ENCODE data around the gene ANO1.

Gene ANO1

DNA sequence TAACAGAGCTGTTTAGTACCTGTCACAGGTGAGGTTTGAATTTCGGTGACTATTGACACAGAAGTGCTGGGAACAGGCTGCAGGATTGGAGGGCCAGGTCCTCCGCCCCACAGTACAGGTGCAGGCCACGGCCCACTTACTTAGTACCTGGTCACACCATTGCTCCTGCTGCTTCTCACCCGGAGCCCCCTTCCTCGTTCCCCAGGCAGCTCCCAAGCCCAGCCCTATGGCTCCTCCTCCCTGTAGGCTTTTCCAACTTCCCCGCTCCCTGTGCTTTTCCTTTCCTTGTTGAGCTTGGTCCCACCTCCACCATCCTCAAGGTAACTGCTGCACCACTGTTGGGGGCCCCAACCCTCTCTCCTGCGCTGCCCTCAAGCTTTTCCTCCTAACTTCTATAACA is 27.9 kb upstream of the ANO1 start:
- DNase-seq (ENCODE audit: low read depth, low spot score): no peak

DNA sequence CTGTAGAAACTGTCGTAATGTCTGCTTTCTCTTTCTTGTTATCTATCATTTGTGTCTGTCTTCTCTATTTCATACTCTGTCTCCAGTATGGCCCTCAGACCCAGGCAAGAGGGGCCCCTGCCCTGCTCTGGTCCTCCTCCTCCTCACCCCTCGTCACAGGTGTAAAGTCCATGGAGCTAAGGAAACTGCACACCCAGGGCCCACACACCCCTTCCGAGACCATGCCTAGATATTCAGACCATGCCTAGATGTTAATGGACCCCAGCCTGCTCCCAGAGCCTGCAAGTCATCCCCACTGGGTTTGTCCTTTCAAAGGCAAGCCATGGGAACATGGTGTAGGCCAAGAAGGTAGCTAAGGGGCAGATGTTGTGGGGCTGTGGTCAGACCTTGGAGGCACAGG is 24.1 kb upstream of the ANO1 start:
- DNase-seq (ENCODE audit: low read depth, low spot score): no peak

DNA sequence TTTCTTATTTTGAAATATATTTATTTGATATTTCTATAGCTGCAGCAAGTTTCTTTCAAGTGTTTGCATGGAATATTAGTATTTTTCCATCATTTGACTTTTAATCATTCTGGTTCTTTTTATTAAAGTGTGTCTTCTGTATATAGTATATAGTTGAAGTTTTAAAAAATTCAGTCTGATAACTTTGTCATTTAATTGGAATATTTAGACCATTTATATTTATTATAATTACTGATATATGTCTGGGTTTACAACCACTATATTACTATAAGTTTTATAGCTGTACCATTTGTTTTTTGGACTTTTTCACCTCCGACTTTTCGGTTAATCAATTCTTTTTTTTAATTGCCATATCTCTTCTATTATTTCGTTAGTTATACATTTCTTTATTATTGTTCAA is 22.7 kb upstream of the ANO1 start:
- no peak for DNase-seq (ENCODE audit: low read depth, low spot score)

DNA sequence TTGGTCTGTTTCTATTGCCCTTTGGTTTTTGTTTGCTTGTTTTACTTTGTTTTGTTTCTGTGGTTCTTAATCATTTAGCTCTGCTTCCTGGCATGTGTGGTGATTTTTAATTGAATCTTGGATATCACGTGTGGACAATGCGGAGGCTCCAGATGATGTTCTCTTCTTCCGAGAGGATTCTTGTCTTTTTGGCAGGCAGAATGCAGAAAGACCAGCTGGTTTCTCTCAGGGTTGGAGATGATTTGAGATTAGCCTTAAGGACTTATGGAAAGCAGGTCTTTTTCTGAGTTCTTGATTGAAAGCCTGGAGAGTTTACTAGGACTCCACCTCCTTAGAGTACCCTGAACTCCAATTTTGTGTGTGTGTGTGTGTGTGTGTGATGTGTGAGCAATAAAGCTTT is 21.0 kb upstream of the ANO1 start:
- no peak for DNase-seq (ENCODE audit: low read depth, low spot score)

DNA sequence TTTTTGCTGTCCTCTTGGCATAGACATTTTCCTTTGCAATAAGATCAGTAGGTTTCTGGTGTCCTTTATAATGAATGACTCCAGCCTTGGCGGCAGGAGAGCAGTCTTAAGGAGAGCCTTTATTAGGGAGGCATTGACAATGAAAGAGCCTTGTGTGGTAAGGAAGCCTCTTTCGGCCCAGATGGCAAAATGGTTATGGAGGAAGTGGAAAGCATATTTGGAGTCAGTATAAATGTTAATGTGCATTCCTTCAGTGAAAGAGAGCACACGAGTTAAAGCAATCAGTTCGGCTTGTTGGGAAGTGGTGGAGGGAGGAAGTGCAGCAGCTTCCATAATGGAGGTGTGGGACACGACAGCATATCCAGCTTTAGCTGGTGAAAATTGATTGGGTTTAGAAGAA is 18.1 kb upstream of the ANO1 start:
- DNase-seq (ENCODE audit: low read depth, low spot score): no peak

DNA sequence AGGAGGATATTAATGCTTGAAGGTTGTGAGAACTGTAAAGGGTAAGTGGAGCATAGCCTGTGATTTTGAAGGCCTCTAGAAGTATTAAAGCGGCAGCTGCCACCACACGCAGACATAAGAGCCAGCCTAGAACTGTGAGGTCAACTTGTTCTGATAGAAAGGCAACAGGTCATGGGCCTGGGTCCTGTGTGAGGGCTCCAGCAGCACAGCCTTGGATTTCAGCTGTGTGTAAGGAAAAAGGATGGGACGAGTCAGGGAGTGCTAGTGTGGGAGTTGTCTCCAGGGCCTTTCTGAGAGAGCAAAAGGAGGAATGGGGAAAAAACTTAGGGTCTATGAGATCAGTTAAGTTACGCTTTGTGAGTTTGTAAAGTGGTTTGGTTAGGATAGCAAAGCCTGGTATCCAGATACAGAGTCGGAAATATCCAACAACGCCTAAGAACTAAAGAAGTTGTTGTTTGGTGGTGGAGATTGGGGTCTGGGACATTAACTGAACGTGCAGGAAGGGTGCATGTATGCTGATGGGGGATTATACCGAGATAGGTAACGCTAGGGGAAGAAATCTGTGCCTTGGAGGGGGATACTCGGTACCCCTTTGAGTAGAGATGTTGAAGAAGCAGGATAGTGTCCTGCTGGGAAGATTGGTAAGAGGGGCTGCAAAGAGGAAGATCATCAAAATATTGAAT is 17.4 kb upstream of the ANO1 start:
- DNase-seq (ENCODE audit: low read depth, low spot score): no peak

DNA sequence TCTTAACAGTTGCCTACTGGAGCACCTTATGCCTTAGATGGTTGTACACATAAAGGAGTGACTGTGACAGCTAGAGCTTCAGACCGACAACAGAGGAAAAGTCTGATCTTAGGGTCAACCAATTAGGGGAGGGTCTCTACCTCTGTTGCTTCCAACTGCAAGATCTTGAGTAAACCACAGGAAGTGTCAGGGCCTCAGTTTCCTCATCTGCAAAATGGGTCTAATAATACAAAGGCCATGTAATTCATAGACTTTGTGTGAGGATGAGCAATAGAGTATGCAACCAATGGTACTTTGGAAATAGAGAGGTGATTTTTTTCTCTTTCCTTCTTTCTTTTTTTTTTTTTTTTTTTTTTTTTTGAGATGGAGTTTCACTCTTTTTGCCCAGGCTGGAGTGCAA is 16.4 kb upstream of the ANO1 start:
- no peak for DNase-seq (ENCODE audit: low read depth, low spot score)

DNA sequence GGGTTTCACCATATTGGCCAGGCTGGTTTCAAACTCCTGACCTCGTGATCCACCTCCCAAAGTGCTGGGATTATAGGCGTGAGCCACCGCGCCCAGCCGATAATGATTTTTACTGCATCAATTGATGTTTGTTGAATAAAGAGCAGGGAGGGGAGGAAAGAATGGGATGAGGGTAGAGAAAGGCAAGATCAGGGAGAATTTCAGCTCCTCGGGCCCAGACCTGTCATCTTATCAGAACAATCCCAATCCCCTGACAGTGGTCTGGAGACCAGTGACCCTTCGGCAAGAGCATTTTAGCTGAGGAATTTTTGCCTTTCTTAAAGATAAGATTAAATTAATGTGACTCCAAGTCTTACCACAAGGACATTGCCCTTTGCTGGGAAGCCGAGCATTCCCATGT is 15.0 kb upstream of the ANO1 start:
- DNase-seq (ENCODE audit: low read depth, low spot score): no peak

DNA sequence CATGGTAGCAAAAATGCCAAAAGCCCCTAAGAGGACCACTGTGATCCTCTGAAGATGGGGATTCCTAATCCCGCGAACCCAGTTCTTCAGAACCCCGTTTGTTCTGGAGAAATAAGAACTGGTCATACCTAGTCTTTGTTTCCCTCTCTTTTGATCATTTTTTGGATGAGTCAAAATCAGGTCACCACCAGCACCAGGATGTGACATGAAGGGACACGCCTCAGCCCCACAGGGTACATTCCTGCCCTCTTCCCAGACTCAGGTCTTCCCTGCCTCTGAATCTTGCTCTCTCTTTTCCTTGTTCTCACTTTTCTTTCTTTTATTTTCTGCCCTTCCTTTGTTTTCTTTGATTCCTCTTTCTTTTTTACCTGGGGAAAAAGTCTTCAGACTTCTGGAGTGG is 14.6 kb upstream of the ANO1 start:
- DNase-seq (ENCODE audit: low read depth, low spot score): no peak

DNA sequence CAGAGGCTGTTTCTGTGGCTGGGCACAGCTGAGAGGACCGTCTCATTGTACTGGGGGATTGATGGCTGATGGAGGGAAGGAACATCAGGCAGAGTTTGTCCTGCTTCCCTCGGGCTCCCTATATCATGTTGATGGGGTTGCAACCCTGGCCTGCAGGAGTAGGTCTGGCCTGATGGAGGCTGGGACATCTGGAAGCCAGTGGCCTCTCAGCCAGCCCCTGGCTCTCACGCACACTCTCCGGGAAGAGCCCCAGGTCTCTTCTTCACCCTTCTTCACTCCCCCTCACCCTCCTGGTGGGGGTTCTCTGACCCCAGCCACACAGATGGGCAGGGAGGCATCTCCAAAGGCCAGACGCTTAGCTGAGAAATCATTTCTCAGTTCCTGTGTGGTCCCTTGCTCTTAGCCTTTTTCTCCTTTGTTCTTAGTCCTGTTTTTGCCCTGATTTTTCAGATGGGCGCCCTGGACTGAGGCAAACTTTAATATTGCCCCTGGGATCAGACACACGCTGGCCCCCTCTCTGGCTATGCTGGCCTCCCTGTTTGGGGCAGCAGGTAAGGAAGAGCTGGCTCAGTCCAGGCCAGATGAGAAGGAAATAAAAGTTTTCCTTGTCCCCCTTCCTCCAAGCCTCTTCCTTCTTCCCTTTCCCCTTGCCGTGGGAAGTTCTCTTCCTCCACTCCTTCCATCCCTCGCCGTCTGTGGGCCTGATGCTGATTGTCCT is 13.9 kb upstream of the ANO1 start:
- DNase-seq (ENCODE audit: low read depth, low spot score): no peak

DNA sequence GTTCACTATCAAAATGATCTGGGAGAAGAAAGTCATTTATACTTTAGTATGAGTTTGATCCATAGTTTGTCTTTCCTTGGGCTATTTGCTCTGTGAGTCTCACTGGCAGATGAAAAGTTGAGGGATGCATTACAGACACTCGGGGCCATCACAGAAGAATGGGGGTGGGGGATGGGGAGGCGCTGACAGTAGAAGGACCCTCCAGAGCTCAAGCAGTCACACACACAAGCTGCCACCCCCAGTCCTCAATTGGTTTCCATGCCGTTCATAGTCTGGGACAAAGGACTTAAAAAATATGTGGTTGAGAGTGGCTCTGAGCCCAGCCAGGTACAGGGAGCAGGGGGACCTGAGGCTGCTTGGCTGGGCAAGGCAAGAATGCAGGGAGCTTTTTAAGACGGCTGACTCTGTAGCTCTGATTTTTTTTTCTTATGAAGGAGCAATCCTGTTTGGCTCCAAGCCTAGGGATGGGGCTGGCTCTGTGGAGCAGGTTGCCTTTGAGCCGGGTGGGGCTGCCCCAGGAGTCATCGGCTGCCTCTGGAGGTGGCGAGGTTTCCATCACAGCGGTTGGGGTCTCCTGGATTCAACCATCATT is 13.3 kb upstream of the ANO1 start:
- no peak for DNase-seq (ENCODE audit: low read depth, low spot score)

DNA sequence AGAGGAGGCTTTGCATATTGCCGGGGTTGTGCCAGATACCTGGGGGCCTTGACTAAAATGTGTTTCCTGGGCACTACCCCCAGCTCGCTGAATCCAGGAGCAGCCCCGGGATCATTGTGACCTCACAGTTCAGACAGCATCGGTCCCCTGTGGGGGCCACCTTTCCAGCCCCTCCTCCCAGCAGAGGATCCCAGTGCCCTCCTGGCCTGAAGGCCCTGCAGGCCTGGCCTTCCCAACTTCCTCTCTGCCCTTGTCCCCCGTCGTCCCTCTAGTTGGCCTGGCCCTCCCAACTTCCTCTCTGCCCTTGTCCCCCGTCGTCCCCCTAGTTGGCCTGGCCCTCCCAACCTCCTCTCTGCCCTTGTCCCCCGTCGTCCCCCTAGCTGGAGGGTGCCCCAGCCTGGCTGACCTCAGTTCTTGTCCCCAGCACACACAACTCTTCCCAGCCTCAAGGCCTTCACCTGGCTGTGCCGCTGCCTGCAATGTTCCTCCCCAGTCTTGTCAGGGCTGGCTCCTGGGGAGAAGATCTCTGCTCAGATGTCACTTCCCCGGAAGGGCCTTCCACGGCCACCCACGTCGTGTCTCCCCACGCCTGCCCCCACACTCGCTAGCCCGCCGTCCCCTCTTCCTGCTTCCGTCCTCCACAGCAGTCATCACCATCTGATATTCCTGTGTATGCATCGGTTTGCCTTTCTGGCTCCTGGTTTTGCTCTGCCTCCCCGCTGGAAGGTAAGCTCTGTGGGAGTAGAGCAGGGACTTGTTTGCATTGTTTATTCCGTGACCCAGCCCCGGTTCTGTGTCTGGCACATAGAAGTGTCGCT is 12.6 kb upstream of the ANO1 start:
- no peak for DNase-seq (ENCODE audit: low read depth, low spot score)

DNA sequence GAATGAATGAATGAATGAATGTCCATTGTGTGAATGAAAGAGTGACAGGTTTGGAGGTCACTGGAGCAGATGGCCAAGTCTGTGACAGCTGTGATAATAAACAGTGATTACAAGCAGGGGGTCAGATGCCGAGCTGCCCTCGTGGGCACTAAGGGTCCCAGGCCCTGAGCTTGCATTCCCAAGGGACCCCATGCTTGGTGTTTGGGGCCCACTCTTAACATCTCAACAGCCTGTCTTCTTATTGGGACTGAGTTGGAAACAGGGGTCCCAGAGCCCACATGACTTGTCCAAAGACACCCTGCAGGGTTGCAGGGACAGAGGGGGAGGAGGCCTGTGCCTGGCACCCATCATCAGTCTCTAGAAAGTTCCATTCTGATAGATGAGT is 12.0 kb upstream of the ANO1 start:
- no peak for DNase-seq (ENCODE audit: low read depth, low spot score)

DNA sequence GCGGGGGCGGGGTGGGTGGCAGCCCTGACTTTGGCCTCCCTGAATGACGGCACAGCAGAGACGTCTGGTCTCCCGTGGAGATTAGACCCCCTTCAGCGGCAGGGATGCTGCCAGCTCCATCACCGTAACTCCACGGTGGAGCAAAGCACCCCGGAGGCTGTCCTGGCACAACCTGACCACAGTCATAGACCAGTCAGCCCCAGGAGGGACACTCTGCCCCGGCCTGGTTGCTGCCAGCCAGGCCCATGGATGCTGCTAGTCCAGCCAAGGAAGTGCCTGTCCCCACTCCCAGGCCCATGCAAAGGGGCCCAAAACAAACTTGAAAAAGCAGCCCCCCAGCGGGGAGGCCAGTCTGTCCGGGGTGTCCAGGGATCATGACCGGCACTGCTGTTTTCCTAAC is 11.5 kb upstream of the ANO1 start:
- DNase-seq (ENCODE audit: low read depth, low spot score): no peak

DNA sequence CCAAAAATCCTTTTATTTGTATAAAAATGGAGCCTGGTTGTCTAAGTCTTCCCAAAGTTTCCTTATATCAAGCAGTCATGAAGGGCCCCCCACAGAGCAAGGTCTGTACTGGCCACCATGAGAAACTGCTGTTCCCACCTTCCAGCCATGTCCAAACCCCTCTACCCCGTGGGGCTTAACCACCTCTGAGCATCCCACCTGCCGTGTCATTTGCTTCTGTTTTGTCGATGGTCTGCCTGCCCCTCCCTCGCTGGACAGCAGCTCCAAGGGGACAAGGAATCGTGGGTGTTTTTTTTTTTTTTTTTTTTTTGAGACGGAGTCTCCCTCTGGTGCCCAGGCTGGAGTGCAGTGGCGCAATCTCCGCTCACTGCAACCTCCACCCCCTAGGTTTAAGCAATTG is 11.1 kb upstream of the ANO1 start:
- no peak for DNase-seq (ENCODE audit: low read depth, low spot score)

DNA sequence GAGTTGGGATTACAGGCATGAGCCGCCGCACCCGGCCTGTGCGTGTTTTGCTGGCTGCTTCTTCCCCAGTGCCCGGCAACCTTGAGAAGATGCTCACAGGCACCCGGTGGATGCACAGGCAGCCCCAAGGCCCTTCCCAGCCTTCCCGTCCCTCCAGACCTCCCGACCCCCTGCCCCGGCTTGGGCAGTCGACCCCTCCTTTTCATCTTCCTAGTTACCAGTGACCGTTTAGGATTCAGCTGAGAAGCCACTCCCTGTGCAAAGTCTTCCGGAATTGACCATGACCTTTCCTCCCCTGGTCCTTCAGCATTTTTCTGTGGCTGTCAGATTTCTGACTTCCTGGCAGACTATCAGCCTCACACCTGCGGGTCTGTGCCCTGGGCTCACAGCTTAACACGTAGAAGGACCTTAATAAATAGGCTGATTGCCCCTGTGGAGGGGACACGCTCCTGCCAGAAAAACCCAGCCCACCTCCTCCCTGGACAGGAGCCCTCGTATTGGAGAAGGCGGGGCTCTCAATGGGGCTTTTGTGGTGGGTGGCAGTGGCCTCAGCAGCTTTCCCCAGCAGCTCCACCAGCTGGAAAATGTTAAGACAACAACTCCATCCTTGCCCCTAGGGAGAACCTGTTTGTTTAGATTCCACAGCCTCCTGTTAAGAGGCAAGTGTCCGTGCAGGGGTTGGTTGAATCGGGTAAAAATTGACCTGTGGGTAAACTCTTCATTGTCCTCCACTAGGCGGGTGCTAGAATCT is 10.4 kb upstream of the ANO1 start:
- DNase-seq (ENCODE audit: low read depth, low spot score): no peak

DNA sequence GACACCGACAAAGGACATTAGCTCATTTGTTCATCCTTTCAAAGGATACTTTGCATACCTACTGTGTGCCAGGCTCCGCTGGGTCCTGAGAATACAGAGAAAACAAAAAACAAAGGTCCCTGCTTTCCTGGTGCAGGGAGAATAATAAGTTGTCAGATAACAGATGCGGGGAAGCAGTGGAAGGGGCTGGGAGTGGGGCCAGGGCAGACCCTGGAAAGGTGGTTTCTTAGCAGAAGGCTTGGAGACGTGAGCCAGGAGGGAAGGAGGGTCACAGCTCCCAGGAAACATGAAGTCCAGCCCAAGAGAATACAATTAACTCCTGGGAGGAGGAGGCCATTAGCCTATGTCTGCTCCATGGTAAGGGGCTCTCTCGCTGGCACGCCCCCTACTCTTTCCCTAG is 9.8 kb upstream of the ANO1 start:
- no peak for DNase-seq (ENCODE audit: low read depth, low spot score)

DNA sequence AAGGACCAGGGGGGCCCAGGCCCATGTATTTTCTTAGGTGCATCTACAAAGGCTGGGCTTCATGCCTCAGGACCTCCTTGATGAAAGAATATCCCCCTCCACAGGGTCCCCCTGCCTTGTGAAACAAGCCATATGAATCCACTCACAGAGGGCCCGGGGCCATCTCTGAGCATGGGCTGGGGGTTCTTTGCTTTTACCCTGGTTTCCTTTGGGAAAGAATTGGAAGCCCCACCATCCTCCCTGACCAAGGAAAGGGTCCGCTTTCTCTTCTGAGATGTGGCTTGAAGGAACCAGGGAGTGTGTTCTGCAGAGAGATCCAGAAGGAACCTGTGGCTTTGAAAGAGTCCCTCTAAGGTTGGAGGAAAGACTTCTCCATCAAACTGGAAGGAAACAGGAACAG is 9.2 kb upstream of the ANO1 start:
- no peak for DNase-seq (ENCODE audit: low read depth, low spot score)

DNA sequence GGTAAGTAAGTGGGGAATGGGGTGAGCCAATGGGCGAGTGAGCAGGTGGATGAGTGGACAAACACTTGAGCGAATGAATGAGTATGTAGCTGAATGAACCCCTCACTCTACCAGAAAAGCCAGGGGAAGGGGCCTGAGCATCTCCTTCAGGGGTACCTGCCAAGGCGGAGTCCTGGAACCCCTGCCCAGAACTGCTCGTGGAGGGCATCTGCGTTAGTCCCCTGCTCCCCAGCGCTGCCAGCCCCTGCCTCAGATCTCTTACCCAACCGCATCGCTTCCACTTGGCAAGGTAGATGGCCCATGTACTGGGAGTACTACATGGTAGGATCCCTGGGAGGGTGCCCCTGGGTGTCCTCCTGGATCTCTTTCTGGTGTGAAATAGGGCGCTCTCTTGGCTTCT is 7.4 kb upstream of the ANO1 start:
- no peak for DNase-seq (ENCODE audit: low read depth, low spot score)

DNA sequence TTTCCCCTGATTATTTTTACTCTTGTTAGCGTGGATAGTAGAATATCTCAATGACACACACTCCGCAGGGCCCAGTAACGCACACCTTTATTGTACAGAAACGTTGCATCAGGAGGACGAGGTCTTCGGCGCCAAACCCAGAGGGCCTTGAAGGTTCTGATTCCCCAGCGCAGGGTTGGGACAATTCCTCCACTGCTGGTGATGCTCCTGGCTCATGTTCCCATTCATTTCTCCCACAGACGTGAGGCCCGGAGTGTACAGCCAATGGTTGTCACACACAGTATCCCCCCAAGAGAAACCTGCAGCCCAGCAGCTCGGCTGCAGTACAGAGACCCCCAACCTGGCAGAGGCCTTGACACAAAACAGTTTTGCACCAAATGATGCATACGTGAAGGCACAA is 6.1 kb upstream of the ANO1 start:
- DNase-seq (ENCODE audit: low read depth, low spot score): no peak

DNA sequence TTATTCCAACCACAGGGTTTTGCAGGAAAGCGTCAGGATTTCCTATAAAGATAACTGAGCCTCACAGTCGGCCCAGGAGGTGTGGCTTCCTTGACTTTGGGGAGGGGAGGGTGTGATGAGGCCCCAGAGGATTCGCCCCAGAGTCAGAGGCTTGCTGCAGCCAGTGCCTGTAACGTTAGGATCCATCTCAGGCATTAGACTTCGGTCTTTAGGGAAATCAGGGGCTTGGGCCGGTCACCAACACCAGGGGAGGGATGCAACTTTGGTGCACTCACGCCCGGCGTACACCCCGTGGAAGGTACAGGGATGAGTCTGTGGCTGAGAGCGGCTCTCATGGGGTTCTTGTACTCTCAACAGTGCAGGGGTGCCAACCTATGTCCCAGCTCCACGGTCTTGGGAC is 5.7 kb upstream of the ANO1 start:
- DNase-seq (ENCODE audit: low read depth, low spot score): no peak

Measured in activated naive CD8-positive, alpha-beta T cell treated with anti-CD3 and anti-CD28 coated beads, Interleukin-2, amount 50 U/mL, for 16 hours (primary cell).